NCI-H748 (cell line): Measurements from ENCODE around the gene ACE.

Source experiments
- DNase-seq: peaks from one replicate; lab custom pipeline; 2025; ENCODE audit not compliant: unreplicated experiment; lab: John Stamatoyannopoulos, UW

Gene ACE

GRCh38 chr17:63514477-63514876 is 37.6 kb downstream of the ACE start:
- DNase-seq = no peak

GRCh38 chr17:63514974-63515373 is 38.1 kb downstream of the ACE start:
- no peak for DNase-seq

- no peak for DNase-seq
Observed at GRCh38 chr17:63515426-63515825, 38.6 kb downstream of the ACE start.

DNA sequence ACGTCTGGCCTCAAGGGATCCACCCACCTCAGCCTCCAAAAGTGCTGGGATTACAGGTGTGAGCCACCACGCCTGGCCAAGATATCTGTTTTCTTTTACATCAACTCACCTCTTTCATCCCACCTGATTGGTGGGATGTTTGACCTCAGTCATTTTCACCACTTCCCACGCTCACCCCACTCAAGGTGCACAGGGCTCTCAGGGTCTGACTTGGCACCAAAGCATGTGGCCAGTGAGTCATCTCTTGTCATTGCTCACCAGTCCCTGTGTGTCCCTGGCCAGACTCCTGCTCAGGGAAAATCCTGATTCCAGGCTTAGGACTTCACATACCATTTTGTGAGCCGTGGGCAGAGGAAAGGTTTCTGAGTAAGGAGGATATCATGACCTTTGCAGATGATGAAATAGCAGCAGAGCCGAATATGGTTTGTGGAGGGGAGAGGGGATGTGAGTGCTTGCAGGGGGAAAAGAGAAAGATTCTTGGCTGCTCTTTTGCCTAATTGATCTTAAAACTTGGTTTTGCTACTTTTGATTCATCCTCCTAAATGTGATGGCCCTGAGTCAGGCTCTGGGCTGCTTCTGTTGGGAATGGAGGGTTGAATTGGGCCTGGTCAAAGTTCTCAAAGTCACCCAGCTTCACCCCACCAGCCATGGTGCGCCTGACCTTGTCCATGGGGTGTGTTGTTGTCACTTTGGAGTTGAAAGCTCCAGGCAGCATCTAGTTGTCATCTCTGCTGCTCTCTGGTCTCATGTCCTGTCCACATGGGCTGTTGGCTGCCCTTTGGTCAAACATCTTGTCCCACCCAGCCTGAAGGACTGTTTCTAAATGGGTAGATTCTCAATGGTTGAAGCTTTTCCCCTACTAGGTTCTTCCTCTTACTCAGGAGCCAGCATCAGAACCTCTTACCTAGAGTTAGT is 40.3 kb downstream of the ACE start:
- no peak for DNase-seq

DNA sequence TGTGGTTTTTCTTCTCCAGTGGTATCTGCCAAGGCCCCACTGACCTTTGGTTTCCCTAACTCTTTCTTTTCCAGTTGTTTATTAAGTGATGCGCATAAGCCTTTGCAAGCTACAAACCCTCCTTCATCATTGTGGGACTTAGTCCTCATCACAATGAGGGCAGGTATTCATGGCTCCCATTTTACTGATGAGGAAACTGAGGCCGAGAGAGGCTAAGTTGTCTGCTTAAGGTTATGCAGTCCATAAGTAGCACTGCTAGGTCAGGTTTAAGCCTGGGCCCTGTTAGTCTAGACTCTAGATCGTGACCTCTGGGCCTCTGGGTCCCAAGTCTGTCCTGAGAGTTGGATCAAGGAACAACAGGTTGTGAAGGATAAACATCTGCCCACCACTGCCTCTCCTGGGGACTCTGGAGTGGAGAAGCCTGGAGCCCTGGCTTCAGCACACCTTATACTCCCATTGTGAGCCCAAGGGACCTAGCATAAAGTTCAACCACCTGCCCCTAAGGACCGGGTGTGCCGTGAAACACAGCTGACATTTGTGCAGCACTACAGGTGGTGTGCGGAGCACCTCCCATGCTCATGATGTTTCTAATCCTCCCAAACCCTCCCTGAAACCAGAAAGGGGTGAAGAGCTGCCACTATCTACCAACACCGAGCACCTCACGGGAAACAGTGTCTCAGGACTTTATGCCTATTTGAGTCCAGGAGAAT is 41.1 kb downstream of the ACE start:
- no peak for DNase-seq

DNA sequence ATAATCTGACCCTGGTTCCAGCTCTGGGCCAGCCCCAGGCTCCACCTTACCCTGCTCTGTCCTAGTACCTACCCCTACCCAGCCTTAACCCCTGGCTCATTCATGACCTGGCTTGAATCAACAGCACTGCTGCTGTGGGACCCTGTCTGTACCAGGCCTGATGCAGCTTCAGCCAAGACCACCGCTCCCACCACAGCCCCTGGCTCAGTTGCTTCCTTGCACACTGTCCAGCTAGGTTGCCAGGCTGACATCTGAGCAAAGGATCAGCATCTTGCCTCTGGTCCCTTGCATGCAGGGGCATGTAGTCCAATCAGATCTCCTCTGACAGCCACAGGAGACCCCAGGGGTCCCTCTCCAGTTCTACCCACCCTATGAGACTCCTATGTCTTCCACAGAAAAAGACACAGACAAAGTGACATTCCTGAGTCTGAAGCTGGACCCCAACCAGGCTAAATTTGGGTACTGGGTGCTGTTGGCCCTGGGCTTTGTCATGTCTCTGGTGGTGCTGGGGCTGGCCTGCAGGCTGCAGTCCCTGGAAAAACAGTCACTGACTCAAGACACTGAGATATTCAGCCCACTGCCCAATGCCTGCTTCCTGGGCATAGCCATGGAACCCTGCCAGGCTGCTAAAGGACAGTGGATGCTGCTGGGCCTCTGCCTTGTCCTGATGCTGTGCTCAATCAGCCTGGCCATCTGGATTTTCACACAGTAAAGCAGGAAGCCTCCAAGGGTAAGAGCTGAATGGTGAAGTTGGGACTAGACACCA is 42.4 kb downstream of the ACE start:
- no peak for DNase-seq

- peak; percentile 99 for DNase-seq
Observed at GRCh38 chr17:63519972-63520882, 43.4 kb downstream of the ACE start.

DNA sequence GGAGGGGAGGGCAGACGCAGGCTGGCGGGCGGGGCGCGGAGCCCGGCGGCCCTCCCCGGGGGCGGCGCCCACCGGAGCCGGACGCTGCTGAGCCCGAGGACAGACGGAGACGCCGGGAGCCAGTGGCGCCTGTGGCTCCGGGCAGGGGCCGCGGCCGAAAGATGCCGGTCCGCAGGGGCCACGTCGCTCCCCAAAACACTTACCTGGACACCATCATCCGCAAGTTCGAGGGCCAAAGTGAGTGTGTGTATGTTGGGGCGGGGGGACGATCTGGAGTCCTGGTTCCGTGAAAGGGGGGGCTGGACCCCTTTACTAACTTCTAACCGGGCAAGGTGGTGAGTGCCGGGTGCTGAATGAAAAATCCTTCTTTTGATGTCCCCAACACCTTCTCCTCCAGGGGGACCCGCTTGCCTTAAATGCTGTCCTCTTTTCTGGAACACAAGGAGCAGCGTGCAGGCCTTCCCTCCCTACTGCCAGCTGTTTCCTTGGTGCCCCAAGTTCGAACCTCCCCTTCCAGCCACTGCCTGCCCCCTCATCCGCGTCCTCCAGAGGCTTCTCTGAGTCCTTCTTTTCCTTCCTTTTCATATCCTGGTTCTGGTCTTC is 46.5 kb downstream of the ACE start, which contains the start of gene KCNH6:
Gene KCNH6, plus strand, starts transcription at position 106 of the 603 bp plus-strand sequence. Its CDS starts 56 bp downstream, at position 162.
- peak; percentile 34 for DNase-seq

DNA sequence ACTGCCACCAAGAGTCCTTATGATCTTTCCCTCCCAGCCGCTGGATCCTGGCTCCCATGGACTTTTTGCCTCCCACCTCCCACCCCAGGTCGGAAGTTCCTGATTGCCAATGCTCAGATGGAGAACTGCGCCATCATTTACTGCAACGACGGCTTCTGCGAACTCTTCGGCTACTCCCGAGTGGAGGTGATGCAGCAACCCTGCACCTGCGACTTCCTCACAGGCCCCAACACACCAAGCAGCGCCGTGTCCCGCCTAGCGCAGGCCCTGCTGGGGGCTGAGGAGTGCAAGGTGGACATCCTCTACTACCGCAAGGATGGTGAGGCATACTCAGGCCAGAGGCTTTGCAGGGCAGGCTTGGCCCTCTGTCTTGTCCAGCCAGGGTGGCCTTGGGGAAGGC is 47.2 kb downstream of the ACE start:
- DNase-seq = peak; percentile 8

DNA sequence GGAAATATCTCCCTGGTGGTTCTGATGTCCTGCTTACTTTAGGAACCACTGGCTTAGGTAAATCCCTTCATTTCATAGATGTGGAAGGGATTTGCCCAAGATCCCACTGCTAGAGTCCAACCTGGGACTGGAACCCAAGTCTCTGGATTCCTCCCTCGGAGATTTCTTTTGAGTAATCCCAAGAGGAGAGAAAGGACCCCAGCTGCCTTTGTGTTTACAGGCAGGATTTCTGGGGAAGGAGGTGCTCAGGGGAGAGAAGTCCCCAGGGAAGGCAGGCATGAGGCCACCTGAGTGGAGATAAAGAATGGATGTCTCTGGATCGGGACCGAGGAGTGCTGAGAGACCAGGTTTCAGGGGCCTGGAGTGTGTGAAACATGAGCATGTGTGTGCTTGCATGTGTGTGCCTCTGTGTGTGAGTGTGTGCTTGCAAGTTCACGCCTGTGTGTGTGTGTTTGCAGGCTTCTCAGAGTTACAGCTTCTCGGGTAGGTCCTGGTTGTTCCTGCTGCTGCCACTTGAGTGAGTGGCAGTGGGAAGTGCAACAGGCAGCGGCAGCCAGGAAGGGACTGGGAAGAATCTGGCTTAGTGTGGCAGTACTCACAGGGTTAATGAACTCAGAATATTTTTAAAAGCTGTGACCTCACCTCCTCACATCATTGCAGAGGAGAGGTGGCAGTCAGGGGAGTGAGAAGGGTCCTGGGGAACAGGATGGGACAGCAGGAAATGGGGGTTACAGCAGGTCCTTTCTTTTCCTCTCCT is 48.5 kb downstream of the ACE start:
- no peak for DNase-seq

DNA sequence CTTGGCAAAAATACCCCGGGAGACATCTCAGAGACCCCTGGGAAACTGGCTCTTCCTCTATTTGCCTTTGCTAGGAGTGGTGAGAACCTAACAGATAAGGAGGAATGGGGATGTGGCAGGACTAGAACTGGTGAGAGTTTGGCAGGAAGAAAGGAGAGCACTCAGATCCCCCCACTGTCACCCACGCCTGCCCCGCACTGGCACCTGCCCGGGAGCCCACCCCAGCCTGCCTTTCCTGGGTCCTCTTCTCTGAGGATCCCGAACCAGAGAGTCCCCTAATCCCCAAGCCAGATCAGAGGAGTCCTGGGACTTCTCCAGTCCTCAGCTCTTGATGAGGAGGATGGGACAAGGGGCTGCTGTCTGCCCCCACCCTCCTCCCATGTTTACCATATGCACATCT is 50.0 kb downstream of the ACE start:
- no peak for DNase-seq

- no peak for DNase-seq
Observed at GRCh38 chr17:63528183-63528582, 51.3 kb downstream of the ACE start.

- no peak for DNase-seq
Observed at GRCh38 chr17:63529711-63530556, 53.1 kb downstream of the ACE start.

DNA sequence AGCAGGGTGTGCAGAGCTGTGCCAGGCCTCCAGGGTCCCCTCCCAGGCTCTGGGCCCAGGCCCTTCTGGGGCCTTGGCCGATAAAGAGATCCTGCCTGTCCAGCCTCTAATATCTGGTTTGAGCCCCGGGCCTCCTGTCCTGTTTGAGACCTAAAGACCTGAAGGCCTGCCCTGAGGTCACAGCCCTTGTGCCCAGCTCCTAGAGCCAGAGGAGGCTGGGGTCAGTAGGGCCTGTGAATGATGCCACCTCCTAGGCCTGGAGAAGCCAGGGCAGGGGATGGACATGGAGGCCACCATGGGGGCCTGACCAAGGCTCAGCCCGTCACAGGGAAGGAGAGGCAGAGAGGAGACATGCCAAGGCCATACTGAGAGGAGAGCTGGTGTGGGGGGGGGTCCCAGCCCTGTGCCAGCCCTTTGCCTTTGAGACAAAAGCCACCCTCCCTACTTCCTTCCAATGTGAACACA is 53.7 kb downstream of the ACE start:
- no peak for DNase-seq

DNA sequence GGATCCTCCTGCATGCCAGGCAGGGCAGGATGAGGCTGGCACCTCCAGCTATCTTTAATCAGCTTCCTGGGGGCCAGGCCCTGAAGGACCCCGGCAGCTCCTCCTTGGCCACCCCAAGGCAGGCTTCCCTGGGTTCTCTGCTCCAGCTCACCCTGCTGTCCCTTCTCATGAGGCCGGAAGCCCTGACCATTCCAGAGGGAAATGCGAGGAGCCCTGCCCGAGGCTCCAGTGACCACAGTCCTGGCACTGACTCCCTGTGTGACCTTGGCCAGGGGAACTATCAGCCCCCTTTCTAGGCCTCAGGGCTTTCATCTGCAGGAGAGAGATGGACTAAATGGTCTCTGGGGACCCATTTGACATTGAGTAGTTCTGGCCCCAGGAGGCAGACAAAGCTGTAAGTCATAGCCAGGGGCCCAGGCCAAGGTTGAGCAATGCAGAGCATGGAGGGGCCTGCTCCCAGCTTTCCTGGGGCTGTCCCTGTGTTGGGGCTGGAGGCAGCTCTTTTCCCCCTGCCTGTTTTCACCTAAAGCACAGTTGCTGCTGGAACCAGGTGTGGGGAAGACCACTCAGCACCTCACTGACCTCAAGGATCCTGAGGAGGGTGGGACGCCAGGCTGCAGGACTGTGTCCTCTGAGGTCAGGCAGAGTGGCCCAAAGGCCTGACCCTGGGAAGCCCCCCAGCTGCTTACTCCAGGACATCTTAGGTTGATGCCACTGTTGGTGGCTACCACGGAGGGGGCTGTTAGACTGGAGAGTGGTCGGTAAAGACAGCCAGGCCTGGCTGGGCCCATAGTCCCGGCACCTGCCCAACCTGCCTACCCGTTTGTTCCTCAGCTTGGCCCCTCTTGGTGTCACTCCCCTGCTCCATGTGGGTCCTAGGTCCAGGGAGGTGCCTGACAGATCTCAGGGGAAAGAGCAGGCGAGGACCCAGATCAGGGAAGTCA is 54.4 kb downstream of the ACE start:
- DNase-seq = no peak

DNA sequence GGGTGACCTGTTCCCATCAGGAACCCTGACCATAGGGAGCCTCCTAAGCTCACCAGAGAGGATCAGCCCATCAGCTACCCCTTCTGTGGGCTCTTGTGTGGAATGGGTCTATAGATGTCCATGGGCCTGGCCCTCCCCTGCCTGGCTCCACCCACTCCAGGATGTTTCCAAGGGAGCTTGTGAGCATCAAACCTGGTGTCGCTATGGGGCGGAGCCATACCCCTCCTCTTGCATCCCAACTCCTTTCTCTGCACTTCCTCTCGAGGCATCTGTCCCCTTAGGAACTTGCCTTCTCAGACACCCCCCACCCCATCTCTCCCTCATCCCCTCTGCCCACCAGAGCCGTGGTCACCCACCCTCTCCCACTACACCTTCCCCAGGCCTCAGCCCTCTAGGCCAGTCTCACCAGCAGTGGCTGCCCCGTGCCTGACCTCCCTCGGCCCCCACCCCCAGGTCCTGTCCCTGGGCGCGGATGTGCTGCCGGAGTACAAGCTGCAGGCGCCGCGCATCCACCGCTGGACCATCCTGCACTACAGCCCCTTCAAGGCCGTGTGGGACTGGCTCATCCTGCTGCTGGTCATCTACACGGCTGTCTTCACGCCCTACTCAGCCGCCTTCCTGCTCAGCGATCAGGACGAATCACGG is 56.7 kb downstream of the ACE start:
- peak; percentile 25 for DNase-seq
